ACC112 (cell line): Measurements from ENCODE around the gene SLC49A4.

Experiments used
- H2AFZ ChIP-seq: fragments of 200-600 bp; sonication (generic); one replicate; pipeline ENCODE4 v1.6.0; 2017; ENCODE audit warnings: antibody characterized with exemption, low read length; ENCODE audit not compliant: unreplicated experiment
- H3K27ac ChIP-seq: fragments of 200-600 bp; sonication (generic); 2 replicates; pipeline ENCODE4 v1.5.1; 2014; ENCODE audit warnings: low read depth, mild to moderate bottlenecking, antibody characterized with exemption, low read length, moderate library complexity
- H3K27me3 ChIP-seq: fragments of 200-600 bp; sonication (generic); 2 replicates; pipeline ENCODE4 v1.6.1; 2014; ENCODE audit warnings: mild to moderate bottlenecking, antibody characterized with exemption, low read length, moderate library complexity, mixed read lengths; ENCODE audit not compliant: insufficient read depth
- H3K36me3 ChIP-seq: fragments of 200-600 bp; sonication (generic); 2 replicates; pipeline ENCODE4 v1.6.1; 2016; ENCODE audit warnings: mild to moderate bottlenecking, antibody characterized with exemption, low read length, moderate library complexity, mixed read lengths; ENCODE audit not compliant: insufficient read depth
- H3K4me1 ChIP-seq: fragments of 200-600 bp; sonication (generic); one replicate; pipeline ENCODE4 v1.6.1; 2016; ENCODE audit warnings: low read length, mixed read lengths; ENCODE audit not compliant: insufficient read depth, unreplicated experiment, control insufficient read depth
- H3K4me3 ChIP-seq: fragments of 200-600 bp; sonication (generic); 2 replicates; pipeline ENCODE4 v1.5.1; 2014; ENCODE audit warnings: mild to moderate bottlenecking, low read depth, low read length
- H3K79me2 ChIP-seq: fragments of 200-600 bp; sonication (generic); one replicate; pipeline ENCODE4 v1.6.0; 2016; ENCODE audit warnings: low read length; ENCODE audit not compliant: control insufficient read depth, unreplicated experiment, insufficient read depth

SLC49A4 gene

GRCh38 chr3:122919291-122919610 lies 124.4 kb downstream of the SLC49A4 start:
- Histone ChIP-seq H3K27me3 (peaks cover 69% of the 10 kb centered on the region), H3K36me3 (no peaks in the 10 kb centered on the region), H3K4me3 (no peak overlapping the region), H2AFZ (no peak overlapping the region), H3K79me2 (no peaks in the 10 kb centered on the region), H3K4me1 (no peaks in the 10 kb centered on the region), H3K27ac (no peak overlapping the region)

- Histone ChIP-seq H3K79me2 (no peaks in the 10 kb centered on the region), H2AFZ (no peak overlapping the region), H3K27ac (no peak overlapping the region), H3K36me3 (no peaks in the 10 kb centered on the region), H3K4me3 (no peak overlapping the region), H3K4me1 (no peaks in the 10 kb centered on the region), H3K27me3 (peaks cover 71% of the 10 kb centered on the region)
These were observed 126.1 kb downstream of the SLC49A4 start for GRCh38 chr3:122920986-122921385.

- Histone ChIP-seq H3K79me2 (no peaks in the 10 kb centered on the region), H3K27me3 (peaks cover 66% of the 10 kb centered on the region), H3K36me3 (no peaks in the 10 kb centered on the region), H2AFZ (no peak overlapping the region), H3K4me3 (no peak overlapping the region), H3K4me1 (no peaks in the 10 kb centered on the region), H3K27ac (no peak overlapping the region)
These were observed 127.2 kb downstream of the SLC49A4 start for GRCh38 chr3:122921791-122922651.

GRCh38 chr3:122923611-122924010 lies 128.7 kb downstream of the SLC49A4 start:
- no peak overlapping the region for H3K4me3 ChIP-seq

GRCh38 chr3:122924056-122924455 lies 129.2 kb downstream of the SLC49A4 start:
- Histone ChIP-seq H3K36me3 (no peaks in the 10 kb centered on the region), H3K79me2 (no peaks in the 10 kb centered on the region), H3K27ac (no peak overlapping the region), H3K4me3 (no peak overlapping the region), H3K27me3 (peaks cover 52% of the 10 kb centered on the region), H3K4me1 (no peaks in the 10 kb centered on the region), H2AFZ (no peak overlapping the region)

More at GRCh38 chr3:122923611-122924010, 128.7 kb downstream of the SLC49A4 start:
- peaks cover 53% of the 10 kb centered on the region for H3K27me3 ChIP-seq
- no peaks in the 10 kb centered on the region for H3K79me2 ChIP-seq
- no peaks in the 10 kb centered on the region for H3K36me3 ChIP-seq
- H3K4me1 ChIP-seq: no peaks in the 10 kb centered on the region
- no peak overlapping the region for H3K27ac ChIP-seq
- no peak overlapping the region for H2AFZ ChIP-seq

- Histone ChIP-seq H3K36me3 (no peaks in the 10 kb centered on the region), H3K4me3 (no peak overlapping the region), H3K27me3 (peaks cover 47% of the 10 kb centered on the region), H2AFZ (no peak overlapping the region), H3K4me1 (no peaks in the 10 kb centered on the region), H3K27ac (no peak overlapping the region), H3K79me2 (no peaks in the 10 kb centered on the region)
These were observed 130.9 kb downstream of the SLC49A4 start for GRCh38 chr3:122925756-122926155.

- H3K27ac ChIP-seq: no peak overlapping the region
- H3K27me3 ChIP-seq: peaks cover 42% of the 10 kb centered on the region
- H3K4me3 ChIP-seq: no peak overlapping the region
- H3K4me1 ChIP-seq: no peaks in the 10 kb centered on the region
- no peaks in the 10 kb centered on the region for H3K36me3 ChIP-seq
- H3K79me2 ChIP-seq: no peaks in the 10 kb centered on the region
- H2AFZ ChIP-seq: no peak overlapping the region
These were observed 131.5 kb downstream of the SLC49A4 start for GRCh38 chr3:122926322-122926721.

GRCh38 chr3:122926811-122927210 lies 131.9 kb downstream of the SLC49A4 start:
- Histone ChIP-seq H3K27me3 (peaks cover 38% of the 10 kb centered on the region), H3K79me2 (no peaks in the 10 kb centered on the region), H3K4me3 (no peak overlapping the region), H2AFZ (no peak overlapping the region), H3K4me1 (peaks cover under 1% of the 10 kb centered on the region), H3K27ac (no peak overlapping the region), H3K36me3 (no peaks in the 10 kb centered on the region)

GRCh38 chr3:122927726-122928125 lies 132.9 kb downstream of the SLC49A4 start:
- no peaks in the 10 kb centered on the region for H3K79me2 ChIP-seq
- peaks cover 7% of the 10 kb centered on the region for H3K4me1 ChIP-seq
- H3K4me3 ChIP-seq: no peak overlapping the region
- H3K27me3 ChIP-seq: peaks cover 29% of the 10 kb centered on the region
- no peak overlapping the region for H3K27ac ChIP-seq
- H2AFZ ChIP-seq: no peak overlapping the region
- no peaks in the 10 kb centered on the region for H3K36me3 ChIP-seq

GRCh38 chr3:122928396-122929187 lies 133.7 kb downstream of the SLC49A4 start:
- Histone ChIP-seq H3K4me1 (peaks cover 7% of the 10 kb centered on the region), H3K27ac (no peak overlapping the region), H2AFZ (no peak overlapping the region), H3K79me2 (no peaks in the 10 kb centered on the region), H3K27me3 (peaks cover 20% of the 10 kb centered on the region), H3K36me3 (no peaks in the 10 kb centered on the region), H3K4me3 (no peak overlapping the region)
